Heart right ventricle (tissue), 16 donors: ENCODE results near the gene SMYD4. TPM values are rescaled to one million over a fixed set of nuclear protein-coding genes. Genes with fewer than 3 reads are reported as not detected.

Experiments used
- ATAC-seq, 8 donors: fragments of 200-7000 bp; cut with Tn5 transposase; one replicate each; pipeline ENCODE4 v1.9.1; 2020; ENCODE audit warnings: mild to moderate bottlenecking in 8 of 8, moderate library complexity in 8 of 8, moderate number of reproducible peaks in 1 of 8
- DNase-seq, 2 donors: peaks; one replicate each; pipeline ENCODE4 v3.0.0-alpha.2; 2020
- H3K27ac ChIP-seq, 10 donors: fragments of 200-600 bp; sonication (generic) in 2 of 10; one replicate each; pipeline versions ENCODE4 v1.5.0 to v1.8.0; 2020 to 2022; ENCODE audit warnings: mild to moderate bottlenecking in 3 of 10
- H3K27me3 ChIP-seq, 7 donors: fragments of 200-600 bp; one replicate each; pipeline ENCODE4 v1.8.0; 2021 to 2022; ENCODE audit warnings: mild to moderate bottlenecking in 2 of 7
- H3K36me3 ChIP-seq, 9 donors: fragments of 200-600 bp; sonication (generic) in 1 of 9; one replicate each; pipeline versions ENCODE4 v1.5.0 to v1.8.0; 2020 to 2022; ENCODE audit warnings: mild to moderate bottlenecking in 2 of 9
- H3K4me1 ChIP-seq, 9 donors: fragments of 200-600 bp; sonication (generic) in 1 of 9; one replicate each; pipeline versions ENCODE4 v1.5.0 to v1.8.0; 2020 to 2022; ENCODE audit warnings: mild to moderate bottlenecking in 4 of 9
- H3K4me3 ChIP-seq, 10 donors: fragments of 200-600 bp; sonication (generic) in 2 of 10; one replicate each; pipeline versions ENCODE4 v1.5.0 to v1.8.0; 2020 to 2022; ENCODE audit warnings: mild to moderate bottlenecking in 7 of 10, moderate library complexity in 2 of 10
- H3K9me3 ChIP-seq, 11 donors: fragments of 200-600 bp in 10 of 11; sonication (generic) in 2 of 11; one replicate each; pipeline versions ENCODE4 v1.5.0 to v1.8.0; 2013 to 2022; ENCODE audit warnings: mild to moderate bottlenecking in 2 of 11, control low read depth in 1 of 11, moderate library complexity in 1 of 11
- CTCF ChIP-seq, 9 donors: fragments of 200-600 bp; sonication (generic) in 2 of 9; IDR thresholded peaks; one replicate each; pipeline versions ENCODE4 v1.5.0 to v1.8.0; 2021 to 2022; ENCODE audit warnings: antibody characterized with exemption in 9 of 9, mild to moderate bottlenecking in 5 of 9, moderate library complexity in 1 of 9
- WGBS, 2 donors: extraction: QIAGEN DNeasy Blood & Tissue Kit; methylation state at CpG; one replicate each; pipeline ENCODE4 v1.1.7; 2013; ENCODE audit warnings: inconsistent platforms in 1 of 2; 5-methylcytosine and 5-hydroxymethylcytosine counted together
- intact Hi-C, 10 donors: fragments of 100-400 bp; cut with DNase I; formaldehyde crosslinking; loops; one replicate each; pipeline versions ENCODE4 v1.11.1 to v1.14.2; 2022
- polyA plus RNA-seq, 2 donors: library from polyadenylated mRNA; stranded (reverse); fragments of 200-250 nt; gene quantifications; one replicate each; pipeline ENCODE4 v1.2.3, GENCODE V29; 2013
- total RNA-seq, 10 donors: library from RNA; stranded (reverse); fragmentation: NEBNext Ultra II Directional in 3 of 10; extraction: Animal tissue kit (Norgen Biotek cat#: 25700) in 3 of 10; gene quantifications; one replicate each; pipeline versions ENCODE4 v1.2.1 to v1.2.4, GENCODE V29; 2021 to 2023
- donor health status: Arrhythmogenic right ventricular cardiomyopathy.
- donor health status: ischemic (EF 13 %, LVEDD 7.1; RV severe dilation, severe dysfunction).
- donor health status: healthy with polysubstance abuse.
- donor health status: DM: no; HTN: yes; CAD: no.
- donor health status: DM: no; HTN: no; CAD: no.
- donor health status: ischemic (EF 25% LVEDD 6.9; RV normal size, moderate dysfunction).
- donor health status: ischemic (EF 25% LVEDD 5.7; RV mildly dilated, moderate dysfunction).
- donor health status: healthy.
- donor health status: DM: yes; HTN: yes; CAD: no.
- donor health status: Ischemic cardiomyopathy.
- donor health status: ischemic (EF 35%, LVEDD 5.7; RV mildly dilated, moderate dysfunction).
- donor health status: nonischemic (EF 11% LVEDD 7.7; RV severe dilation, severe dysfunction).
- donor health status: DM: yes; HTN: yes; CAD: no.
- donor health status: PGD.
- donor health status: ischemic (EF 29% LVEDD 5.4; RV normal size, mild dysfunction).
- donor health status: nonischemic (EF 23%, LVEDD 6.1; RV moderate dilation, normal function).

Gene SMYD4
- total and polyA plus RNA-seq, 12 donors = 4.6 to 13.5 (median 8.9) TPM

GRCh38 chr17:1870592-1870991, 40.9 kb upstream of the SMYD4 start:
- DNase-seq (no peak), ATAC-seq (no peak)
- peaks cover 0 to 6% (median 0%) of the 10 kb centered on the region in 9 donors for H3K4me1 ChIP-seq
- H3K4me3 ChIP-seq = no peak overlapping the region
- 74 to 77% methylated on average over 3 of the region's 3 CpGs for WGBS, 2 donors
- no peaks in the 10 kb centered on the region for H3K27me3 ChIP-seq
- H3K27ac ChIP-seq = no peak overlapping the region
- H3K9me3 ChIP-seq = no peaks in the 10 kb centered on the region
- intact Hi-C loops = loop anchor here in 1 of 10 donors (5.0 kb wide), 1 partner anchor 203 kb away; no protein-coding TSS in a partner anchor
- TF ChIP-seq CTCF (IDR thresholded peaks at IDR 0.05) = no peak
- H3K36me3 ChIP-seq = peaks cover 0 to 82% (median 20%) of the 10 kb centered on the region in 9 donors

- WGBS, 2 donors = 88 to 90% methylated on average over 8 of the region's 8 CpGs
- DNase-seq (no peak), ATAC-seq (no peak)
- Histone ChIP-seq H3K4me3 (no peak overlapping the region), H3K9me3 (no peaks in the 10 kb centered on the region), H3K27ac (no peak overlapping the region), H3K36me3 (peaks cover 0 to 75% (median 5%) of the 10 kb centered on the region in 9 donors), H3K4me1 (no peaks in the 10 kb centered on the region), H3K27me3 (no peaks in the 10 kb centered on the region)
- intact Hi-C loops = loop anchor here in 6 of 10 donors (5.0 to 10.0 kb wide), 5 partner anchors 133 to 293 kb away; partner anchors contain the start of gene WDR81 (in 4 of the 6)
- no peak for TF ChIP-seq CTCF (IDR thresholded peaks at IDR 0.05)
These were observed 38.4 kb upstream of the SMYD4 start for GRCh38 chr17:1868090-1868489.

- Histone ChIP-seq H3K27ac (no peak overlapping the region), H3K9me3 (no peaks in the 10 kb centered on the region), H3K27me3 (no peaks in the 10 kb centered on the region), H3K4me1 (no peaks in the 10 kb centered on the region), H3K36me3 (peaks cover 0 to 72% (median under 1%) of the 10 kb centered on the region in 9 donors), H3K4me3 (no peak overlapping the region)
- DNase-seq (no peak), ATAC-seq (no peak)
- intact Hi-C loops = loop anchor here in 7 of 10 donors (2.0 to 10.0 kb wide), 6 partner anchors 133 to 293 kb away; partner anchors contain the start of gene WDR81 (in 5 of the 7)
- TF ChIP-seq CTCF (IDR thresholded peaks at IDR 0.05) = no peak
- WGBS, 2 donors = 81 to 84% methylated on average over 3 of the region's 3 CpGs
These were observed 37.6 kb upstream of the SMYD4 start for GRCh38 chr17:1867307-1867706.

- no peaks in the 10 kb centered on the region for H3K4me1 ChIP-seq
- peaks cover 0 to 68% (median under 1%) of the 10 kb centered on the region in 9 donors for H3K36me3 ChIP-seq
- no peak overlapping the region for H3K4me3 ChIP-seq
- H3K27ac ChIP-seq = no peak overlapping the region
- intact Hi-C loops = loop anchor here in 8 of 10 donors (2.0 to 10.0 kb wide), 7 partner anchors 131 to 291 kb away; partner anchors contain the start of gene WDR81 (in 5 of the 8)
- peak; percentile 48 to 75 (median 63) for TF ChIP-seq CTCF (IDR thresholded peaks at IDR 0.05)
- DNase-seq = peak in 1 of 2 donors; percentile 36
- no peaks in the 10 kb centered on the region for H3K27me3 ChIP-seq
- WGBS, 2 donors = 80 to 88% methylated on average over 17 of the region's 17 CpGs
- peak in 1 of 8 donors; percentile 37 for ATAC-seq
- H3K9me3 ChIP-seq = no peaks in the 10 kb centered on the region
These were observed 35.7 kb upstream of the SMYD4 start for GRCh38 chr17:1865252-1866037.
